Measurements from ENCODE around the gene TTC39C.

TTC39C gene

DNA sequence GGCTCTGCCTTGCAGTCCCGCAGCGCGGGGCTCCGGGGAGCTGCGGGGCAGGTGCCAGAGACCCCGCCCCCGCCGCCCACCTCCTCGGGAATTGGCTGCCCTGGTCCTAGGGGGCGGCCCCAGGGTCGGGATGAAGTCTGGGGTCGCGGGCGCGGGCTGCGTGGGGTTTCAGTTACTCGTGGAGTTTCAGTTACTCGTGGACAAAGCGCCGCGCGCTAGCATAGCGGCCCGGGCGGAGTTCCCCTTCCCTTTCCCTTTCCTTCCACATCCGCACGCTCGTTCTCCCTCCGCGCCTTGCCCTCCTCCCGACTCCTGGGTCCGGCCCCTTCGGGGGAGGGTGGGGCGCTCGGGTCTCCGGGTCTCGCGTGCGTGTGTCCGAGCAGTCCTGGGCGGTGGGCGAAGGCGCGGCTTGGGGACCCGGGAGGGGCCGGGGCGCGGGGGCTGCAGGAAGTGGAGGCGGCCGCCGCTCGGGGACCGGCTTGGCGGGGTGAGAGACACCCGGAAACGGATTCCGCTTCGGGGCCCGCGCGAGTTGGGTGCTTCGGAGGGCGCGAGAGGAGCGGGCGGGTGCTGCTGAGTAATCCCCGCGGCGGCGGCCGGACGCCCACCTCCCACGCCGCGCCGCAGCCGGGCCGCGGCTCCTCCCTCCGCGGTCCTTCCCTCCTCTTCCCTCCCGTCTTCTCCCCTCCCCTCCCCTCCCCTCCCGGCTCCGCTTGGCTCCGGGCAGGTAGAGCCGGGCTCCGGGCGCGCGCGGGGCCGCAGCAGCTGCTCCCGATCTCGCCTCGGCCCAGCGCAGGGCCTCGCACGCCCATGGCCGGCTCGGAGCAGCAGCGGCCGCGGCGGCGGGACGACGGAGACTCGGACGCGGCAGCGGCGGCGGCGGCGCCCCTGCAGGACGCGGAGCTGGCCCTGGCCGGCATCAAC, at the start of gene TTC39C:
Gene TTC39C (plus strand): TSS at position 693 of the 924 bp plus-strand sequence. CDS start 118 bp downstream, at position 811.
- DNase-seq = peak; percentile 81

DNA sequence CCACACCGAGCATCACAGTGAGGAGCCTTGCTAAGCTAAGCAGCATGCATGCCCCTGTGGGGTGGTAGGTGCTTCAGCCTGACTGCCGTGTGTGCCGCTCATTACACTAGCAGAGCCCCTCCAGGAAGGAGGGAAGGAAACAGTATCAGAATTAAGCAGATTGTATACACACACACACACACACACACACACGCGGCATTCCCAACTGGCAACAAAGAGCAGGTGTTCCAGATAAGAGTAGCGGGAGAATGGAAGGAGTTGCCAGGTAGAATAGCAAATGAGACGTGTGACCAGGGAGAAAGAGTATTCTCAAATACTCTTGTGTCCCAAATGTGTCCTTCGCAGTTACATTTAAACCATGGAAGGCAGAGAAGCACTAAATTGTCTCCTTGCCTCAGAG, 47.6 kb upstream of the TTC39C start:
- no peak for DNase-seq

DNA sequence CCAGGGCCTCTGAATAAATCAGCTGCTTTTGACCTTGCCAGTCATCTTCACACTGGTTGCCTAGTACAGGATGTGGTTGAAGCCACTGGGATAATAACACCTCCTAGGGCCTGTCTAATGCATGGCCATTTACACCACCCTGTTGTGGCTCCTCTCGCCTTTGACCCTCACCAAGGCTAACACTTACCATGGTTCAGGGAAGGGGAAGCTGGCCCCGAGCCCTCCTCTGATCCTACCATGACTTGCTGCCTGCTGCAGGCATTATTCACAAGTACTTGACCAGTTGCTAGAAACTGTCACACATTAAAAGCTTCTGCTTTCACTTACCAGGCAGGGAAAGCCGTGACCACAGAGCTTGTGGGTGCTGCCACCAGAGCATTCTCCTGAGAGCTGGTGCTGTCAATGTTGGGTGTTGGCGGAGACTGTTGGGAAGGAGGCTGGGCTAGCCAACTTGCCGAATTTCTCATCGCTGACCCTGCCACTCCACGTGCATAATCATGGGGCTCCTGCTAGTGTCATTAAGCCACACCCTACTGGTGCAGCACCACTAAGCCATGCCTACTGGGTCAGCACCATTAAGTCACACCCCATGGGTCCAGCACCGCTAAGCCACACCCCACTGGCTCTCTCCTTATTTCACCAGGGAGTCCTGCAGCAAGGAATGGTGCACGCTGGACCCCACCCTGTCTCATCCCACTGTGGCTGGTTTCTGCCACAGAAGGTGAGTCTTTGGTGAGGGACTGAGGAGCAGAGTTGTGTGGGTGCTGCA, 47.0 kb upstream of the TTC39C start:
- DNase-seq = peak; percentile 56

DNA sequence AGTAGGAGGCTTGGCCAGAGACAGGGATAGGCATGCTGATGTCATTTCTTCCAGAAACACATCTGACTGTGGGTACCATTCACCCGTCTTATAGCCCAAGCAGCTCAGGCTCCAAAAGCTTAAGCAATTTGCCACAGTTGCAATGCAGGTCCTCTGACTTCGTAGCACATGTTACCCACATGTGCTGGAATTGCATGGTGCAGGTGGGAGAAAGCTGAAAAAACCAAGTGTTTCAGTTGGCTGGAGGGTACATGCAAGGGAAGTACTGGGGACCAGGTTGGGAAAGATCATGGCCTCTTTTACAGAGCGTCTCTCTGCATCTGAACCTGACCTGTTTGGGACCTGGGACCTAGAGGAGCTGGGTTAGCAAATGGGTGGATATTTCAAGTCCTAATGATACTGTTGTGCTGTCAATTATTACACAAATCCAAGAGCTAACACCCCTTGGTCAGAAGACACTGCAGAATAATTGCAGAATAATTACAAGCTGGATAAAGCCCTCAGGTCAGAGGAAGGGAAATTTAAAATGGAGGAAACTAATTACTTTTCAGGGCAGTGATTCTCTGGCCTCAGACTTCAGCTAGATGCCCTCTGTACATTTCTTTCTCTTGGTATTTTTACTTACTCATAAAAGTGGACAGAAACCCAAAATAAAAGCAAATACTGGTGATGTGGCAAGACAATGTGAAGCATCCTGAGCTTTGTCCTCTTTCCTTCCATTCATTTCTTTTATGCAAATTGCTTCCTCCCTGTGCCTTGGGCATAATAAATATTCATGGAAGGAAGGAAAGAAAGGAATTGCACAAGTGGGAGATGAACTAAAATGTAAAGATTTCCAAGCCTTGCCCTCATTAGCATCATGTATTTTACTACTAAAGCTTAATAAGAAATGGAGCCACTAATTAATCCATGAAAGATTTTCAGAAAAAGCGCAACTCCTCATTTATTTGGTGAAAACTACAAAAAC, 45.6 kb upstream of the TTC39C start:
- DNase-seq = no peak

DNA sequence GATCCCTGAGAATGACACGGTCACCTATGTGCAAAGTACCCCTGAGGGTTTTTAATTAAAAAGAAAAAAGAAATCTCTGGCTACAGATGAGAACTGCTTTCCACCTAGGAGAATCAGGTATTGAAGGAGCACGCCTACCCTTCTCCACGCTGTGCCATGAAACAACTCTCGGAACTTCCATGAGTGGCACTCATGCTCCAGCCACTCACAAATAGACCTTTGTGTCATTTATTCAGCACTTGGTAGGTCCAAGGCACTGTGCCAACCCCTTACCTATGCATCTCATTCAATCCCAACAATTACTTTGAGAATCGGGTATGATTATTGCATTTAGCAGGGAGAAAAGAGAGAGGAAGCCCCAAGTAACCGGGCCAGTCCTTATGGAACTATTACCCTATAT, 44.9 kb upstream of the TTC39C start:
- DNase-seq = no peak

DNA sequence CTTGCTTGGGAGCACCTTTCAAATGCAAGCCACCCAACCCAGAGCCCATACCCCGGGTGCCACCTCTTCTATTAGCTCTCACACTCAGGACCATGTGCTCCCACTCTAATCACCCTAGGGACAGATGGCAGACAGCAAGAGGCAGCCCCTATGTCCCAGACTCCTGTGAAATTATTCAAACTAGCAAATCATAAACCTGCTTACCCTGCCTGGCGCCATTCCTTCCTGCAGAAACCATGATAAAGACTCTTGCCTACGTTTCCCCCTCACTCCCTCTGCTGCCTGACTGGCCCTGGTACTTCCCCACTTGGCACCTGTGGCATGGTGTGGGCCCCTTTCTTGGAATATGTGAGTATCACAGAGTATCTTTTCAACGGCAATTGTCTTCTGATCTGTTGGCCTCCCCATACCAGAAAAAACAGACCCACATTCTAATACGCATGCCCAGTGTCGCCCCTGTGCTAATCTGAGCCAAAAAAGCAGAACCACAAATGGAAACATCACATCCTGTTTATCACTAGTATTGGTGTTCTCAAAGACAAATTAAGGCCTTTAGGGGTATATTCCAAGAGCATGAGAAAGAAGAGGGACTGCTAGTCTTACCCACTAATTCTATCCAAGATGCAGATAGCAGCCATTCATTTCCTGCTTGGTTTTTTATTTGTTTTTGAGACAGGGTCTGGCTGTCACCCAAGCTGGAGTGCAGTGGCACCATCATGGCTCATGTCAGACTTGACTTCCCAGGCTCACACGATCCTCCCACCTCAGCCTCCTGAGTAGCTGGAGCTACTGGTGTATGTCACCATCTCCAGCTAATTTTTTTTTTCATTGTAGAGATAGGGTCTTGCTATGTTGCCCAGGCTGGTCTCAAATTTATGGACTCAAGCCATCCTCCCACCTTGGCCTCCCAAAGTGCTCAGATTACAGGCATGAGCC, 44.1 kb upstream of the TTC39C start:
- DNase-seq = peak; percentile 88

DNA sequence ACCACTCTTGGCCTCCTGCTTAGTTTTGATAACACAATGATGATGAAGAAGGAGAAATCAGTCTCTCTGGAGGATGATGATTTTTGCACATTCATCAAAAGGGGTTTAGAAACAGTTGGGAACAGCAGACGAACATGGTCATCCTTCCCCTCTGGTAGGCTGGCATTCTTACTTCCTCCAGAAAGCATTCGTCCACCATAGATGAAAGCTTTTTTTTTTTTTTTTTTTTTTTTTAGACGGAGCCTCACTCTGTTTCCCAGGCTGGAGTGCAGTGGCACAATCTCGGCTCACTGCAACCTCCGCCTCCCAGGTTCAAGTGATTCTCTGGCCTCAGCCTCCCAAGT, 43.5 kb upstream of the TTC39C start:
- no peak for DNase-seq

DNA sequence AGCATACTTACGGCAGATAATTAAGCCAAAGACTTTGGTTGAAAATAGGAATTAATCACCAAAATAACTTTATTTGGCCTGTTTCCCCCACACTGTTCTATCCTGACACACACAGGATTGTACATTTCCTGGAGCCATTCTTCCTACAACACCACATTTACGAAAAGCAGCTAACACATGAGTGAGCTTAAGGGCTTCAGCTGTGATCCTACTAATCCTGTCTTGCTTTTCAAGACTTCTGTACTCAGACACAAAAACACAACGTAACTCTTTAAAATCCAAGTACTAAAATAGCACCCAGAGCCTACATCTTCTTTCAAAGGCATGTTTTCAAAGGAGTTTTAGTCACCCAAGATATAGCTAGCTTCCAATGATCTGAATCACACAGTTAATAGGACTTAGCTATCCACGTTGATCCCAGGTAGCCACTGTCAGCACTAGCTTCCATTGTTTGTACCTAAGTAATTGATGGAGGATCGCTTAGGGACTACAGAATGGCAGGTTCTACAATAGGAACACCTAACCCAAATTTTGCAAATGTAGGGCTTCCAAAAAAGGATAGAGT, 42.8 kb upstream of the TTC39C start:
- no peak for DNase-seq

DNA sequence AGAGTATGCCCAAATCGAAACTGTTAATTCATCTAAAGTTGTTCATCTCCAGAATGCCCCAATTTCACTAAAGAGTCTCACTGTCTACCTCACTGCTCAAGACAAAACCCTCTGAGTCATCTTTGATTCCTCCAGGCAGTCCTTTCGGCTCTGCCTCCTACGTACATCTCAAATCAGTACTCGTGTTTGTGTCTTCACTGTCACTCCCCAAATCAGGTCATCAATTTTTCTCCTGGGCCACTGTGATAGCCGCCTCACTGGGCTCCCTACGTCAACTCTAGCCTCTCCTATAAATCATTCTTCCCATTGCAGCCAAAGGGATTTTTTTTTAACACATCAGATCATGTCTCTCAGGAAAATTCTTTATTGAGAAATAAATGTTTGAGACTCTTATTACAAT, 42.1 kb upstream of the TTC39C start:
- DNase-seq = peak; percentile 66

DNA sequence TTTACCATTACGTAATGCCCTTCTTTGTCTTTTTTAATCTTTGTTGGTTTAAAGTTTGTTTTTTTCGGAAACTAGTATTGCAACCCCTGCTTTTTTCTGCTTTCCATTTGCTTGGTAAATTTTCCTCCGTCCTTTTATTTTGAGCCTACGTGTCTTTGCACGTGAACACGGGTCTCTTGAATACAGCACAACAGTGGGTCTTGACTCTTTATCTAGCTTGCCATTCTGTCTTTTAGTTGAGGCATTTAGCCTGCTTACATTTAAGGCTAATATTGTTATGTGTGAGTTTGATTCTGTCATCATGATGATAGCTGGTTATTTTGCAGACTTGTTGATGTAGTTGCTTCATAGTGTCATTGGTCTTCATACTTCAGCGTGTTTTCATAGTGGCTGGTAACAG, 37.5 kb upstream of the TTC39C start:
- no peak for DNase-seq

DNA sequence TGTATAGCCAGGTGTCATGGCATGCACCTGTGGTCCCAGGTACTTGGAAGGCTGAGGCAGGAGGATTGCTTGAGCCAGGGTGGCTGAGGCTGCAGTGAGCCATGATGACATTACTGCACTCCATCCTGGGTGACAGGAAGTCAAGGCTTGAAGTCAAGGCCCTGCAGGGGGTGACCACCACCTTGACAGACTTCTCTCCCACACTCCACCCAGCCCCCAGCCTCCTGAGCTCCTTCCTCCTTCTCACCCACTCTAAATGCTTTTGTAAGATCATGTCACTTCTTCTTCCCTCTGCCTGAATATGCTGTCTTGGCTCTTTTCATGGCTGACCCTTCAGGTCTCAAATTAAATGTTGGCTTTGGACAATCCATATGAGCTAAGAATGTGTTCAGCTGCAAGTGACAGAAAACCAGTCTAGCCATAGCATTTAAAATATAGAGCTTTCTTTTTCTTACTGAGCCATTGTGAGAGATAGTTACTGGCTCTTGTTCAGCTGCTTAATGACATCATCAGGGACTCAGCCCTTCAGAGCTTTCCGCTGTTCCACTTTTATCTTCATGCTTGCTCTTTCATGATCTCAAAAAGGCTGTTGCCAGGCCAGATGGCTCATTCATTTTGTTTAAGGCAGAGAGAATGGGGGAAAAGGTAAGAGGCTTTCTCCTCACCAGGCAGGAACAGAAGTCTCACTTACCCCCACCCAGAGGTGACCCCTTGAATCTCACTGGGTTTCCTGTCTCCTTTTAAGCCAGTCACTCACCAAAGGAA, 36.7 kb upstream of the TTC39C start:
- peak; percentile 38 for DNase-seq

DNA sequence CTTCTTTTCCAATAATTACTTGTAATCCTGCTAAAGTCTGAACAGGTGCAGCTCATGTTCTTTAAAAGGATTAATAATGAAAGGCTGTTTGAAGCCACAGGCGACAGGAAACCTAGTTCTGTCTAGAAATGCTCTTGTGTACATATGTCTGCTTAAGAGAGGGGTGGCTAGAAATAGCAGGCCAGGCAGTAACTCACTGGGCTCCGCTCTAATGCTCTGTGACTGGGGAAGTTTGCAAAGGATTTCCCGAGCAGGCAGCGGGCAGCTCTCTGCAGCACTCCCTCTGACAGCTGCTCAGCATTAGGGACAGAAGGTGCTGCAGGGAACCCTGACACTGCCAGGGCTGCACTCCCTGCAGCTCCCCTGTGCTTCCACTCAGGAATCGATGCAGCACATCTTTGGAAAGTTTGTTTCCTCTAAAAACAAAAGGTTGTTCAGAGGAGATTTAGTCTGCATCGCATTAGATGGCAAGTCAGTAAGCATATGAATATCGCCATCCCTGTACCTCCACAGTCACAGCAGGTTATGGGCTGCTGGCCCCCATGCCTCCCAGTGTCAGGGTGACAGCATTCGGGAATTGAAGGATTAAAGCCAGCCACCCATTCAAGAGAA, 33.1 kb upstream of the TTC39C start:
- no peak for DNase-seq

DNA sequence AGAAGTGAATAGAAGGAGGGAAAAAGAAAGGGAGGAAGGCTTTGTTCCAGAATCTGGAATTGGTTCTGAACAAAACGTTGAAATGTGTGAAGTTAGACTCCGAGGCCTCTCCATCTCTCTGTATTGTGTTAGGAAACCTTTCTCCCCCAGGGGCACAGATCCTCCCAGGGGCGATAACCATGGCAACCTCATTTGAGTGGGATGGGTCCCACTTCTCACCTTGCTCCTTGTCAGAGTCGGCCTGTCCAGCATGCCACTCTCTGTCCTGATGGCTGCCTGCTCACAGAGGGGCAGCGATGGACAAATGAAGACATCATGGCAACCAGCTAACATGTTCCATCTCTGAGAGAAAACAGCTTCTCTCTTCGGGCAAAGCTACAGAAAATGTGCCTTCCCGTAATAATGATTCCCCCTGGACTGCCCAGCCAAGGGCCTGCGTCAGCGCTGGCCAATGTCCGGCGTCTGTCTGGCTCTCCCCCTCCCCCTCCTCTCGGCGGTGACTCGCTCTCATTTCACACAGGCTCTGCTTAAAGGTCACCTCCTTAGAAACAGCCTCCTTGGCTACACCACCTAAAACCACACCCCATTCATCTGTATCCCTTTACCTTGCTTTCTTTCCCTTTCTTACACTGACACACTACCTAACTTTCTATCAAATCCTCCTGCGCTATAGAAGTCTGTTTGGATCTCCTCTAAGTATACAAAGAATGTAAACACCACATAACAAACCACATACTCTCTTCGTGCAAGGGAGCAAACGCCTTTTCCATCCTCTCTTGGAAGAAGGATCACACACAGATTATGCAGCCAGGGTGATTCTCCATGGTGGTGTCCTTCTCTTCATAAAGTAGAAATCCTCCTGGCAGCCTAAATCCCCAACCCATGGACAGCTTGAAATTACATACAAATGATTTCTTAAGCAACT, 32.1 kb upstream of the TTC39C start:
- DNase-seq = no peak

DNA sequence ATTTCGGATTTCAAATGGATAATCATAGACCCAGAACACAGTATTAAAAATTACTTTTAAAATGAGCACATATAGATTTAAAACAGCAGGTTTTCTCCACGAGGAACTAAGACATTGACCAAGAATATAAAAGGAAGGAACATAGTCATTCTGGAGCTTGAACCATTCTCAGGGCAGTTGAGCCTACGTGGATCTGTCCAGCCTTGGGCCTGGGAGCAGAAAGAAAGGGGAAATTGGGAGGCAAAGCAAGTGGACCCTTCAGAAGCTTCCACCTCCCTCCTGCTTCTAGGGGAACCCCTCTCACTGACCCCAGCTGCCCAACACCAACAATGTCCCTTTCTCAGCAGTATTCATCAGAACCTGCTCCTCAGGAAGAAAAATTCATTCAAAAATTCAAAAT, 31.4 kb upstream of the TTC39C start:
- no peak for DNase-seq

DNA sequence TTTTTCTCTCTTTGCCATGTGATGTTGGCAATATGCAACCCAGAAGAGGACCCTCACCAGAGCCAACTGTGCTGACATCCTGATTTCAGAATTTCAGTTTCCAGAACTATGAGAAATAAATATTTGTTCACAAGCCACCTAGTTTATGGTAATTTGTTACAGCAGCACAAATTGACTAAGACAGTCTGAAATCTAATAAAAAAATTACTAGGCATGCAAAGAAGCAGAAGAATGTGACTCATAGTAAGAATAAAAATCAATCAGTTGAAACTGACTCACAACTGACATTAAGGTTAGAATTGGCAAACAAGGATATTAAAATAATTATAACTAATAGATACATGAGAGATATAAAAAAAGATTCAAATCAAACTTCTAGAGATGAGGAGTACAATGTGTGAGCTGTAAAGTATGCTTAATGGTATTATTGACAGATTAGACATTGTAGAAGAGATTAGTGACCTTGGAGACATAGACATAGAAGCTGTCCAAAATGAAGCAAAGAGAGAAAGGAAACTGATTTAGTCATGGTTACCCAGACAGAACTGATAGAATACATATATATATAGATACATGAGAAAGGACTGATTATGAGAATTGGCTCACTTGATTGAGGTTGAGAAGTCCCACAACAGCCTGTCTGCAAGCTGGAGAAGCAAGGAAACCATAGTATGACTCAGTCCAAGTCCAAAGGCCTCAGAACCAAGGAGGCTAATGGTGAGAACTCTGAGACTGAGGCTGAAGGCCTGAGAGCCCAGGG, 27.8 kb upstream of the TTC39C start:
- no peak for DNase-seq

DNA sequence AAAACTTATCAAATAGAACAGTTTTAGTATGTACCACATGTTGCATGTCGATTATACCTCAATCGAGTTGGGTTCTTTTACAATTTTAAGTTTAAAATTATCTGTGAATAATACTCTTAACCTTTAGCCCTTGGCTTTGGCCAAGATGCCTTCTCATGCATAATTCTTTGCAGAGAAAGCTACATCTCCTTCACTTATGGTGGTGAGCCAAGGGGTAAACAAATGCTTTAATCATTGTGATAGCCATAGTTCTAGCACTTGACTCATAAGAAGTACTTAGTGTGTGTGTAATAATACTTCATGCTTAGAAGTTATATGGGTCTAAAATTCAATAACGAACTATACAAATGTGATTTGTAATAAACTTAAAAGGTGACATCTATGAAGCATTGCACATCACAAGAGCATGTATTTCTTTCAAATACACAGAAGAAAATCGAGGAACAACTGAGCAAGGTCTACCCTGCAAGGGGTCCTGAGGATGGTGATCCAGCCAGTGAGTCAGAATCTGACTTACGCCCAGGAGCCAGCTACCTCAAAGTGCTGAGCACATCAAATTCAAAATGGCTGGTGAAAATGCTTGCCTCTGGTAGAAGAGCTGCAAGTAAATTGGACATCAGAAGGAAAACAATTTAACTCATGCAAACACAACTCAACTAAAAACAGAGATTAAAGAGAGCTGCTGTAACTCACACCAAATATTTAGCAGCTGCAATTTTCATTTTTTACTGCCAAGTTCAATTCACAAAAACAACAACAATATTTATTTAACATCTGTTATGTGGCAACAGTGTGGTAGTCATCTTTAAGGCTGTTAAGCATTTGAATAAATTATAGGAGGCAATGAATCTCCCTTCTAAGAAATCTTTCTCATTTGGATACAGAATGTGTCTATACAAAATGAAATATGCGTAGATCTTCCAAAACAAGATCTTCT, 23.8 kb upstream of the TTC39C start:
- DNase-seq = no peak

All from CD4-positive, alpha-beta T cell treated with Interleukin-17A for 1 hour (primary cell).